ENCODE data around the gene SAT1. TPM values are rescaled to one million over a fixed set of nuclear protein-coding genes. Genes with fewer than 3 reads are reported as not detected.

The SAT1 gene
- total RNA-seq, 1 experiment from 2014 or later: 55.2 TPM

- H2AK5ac ChIP-seq (ENCODE audit: insufficient read length, low read length): no peak overlapping the region
- no peaks in the 10 kb centered on the region for H3K79me2 ChIP-seq (ENCODE audit: insufficient read depth, low read length)
- H3K4me2 ChIP-seq (ENCODE audit: insufficient read depth, insufficient read length, low read length): no peak overlapping the region
- H4K20me1 ChIP-seq (ENCODE audit: control insufficient read depth, insufficient read depth, insufficient read length): no peaks in the 10 kb centered on the region
- H3K9me3 ChIP-seq (ENCODE audit: control insufficient read depth, low read depth, low read length): no peaks in the 10 kb centered on the region
- H3K4me1 ChIP-seq (ENCODE audit: insufficient read depth, low read length): no peaks in the 10 kb centered on the region
- Mint-ChIP-seq H3K4me3 (no peak overlapping the region), H3K9me3 (no peaks in the 10 kb centered on the region), H3K27me3 (ENCODE audit: low read depth) (no peaks in the 10 kb centered on the region), H3K27ac (no peak overlapping the region; a peak in 1 of 7 replicates), H3K4me1 (peaks cover 12 to 16% of the 10 kb centered on the region in 2 experiments), H3K36me3 (ENCODE audit: insufficient read depth in 1 of 3, low read depth in 3 of 3) (peaks cover 0 to 3% (median 0%) of the 10 kb centered on the region in 3 experiments; a peak in 2 of 7 replicates)
- no peak overlapping the region for H2BK120ac ChIP-seq (ENCODE audit: low read depth, low read length, poor library complexity, severe bottlenecking)
- H3K27me3 ChIP-seq (ENCODE audit: insufficient read depth, low read length): no peaks in the 10 kb centered on the region
- no peak overlapping the region for H3K9ac ChIP-seq (ENCODE audit: extremely low read depth, insufficient read length, low read length)
- H4K5ac ChIP-seq (ENCODE audit: insufficient read length, low read depth, low read length): no peak overlapping the region
- no peak overlapping the region for H3K56ac ChIP-seq (ENCODE audit: insufficient read length, low read depth, low read length)
- no peak overlapping the region for H2BK20ac ChIP-seq (ENCODE audit: low read depth, low read length, poor library complexity, severe bottlenecking)
- H3T11ph ChIP-seq (ENCODE audit: low read length): no peak overlapping the region
- no peak overlapping the region for H2AFZ ChIP-seq (ENCODE audit: low read length)
- H3K23me2 ChIP-seq (ENCODE audit: insufficient read length, low read depth, low read length, poor library complexity, severe bottlenecking): peaks cover 3% of the 10 kb centered on the region
- no peak overlapping the region for H4K91ac ChIP-seq (ENCODE audit: insufficient read length, low read depth, low read length)
- no CpG with 5 or more reads among the region's 4 CpGs for WGBS (ENCODE audit: extremely low coverage, insufficient read length, low lambda C conversion rate)
- DNase-seq: no peak
- no peak overlapping the region for H2BK12ac ChIP-seq (ENCODE audit: insufficient read length, low read depth, low read length)
- H3K23ac ChIP-seq (ENCODE audit: insufficient read length, low read depth, low read length): no peak overlapping the region
- H2BK5ac ChIP-seq (ENCODE audit: insufficient read length, low read length): no peak overlapping the region
- no peak overlapping the region for H3K27ac ChIP-seq (ENCODE audit: insufficient read length, low read depth, low read length)
- no peak overlapping the region for H2BK15ac ChIP-seq (ENCODE audit: low read depth, low read length)
- no peak for TF ChIP-seq CTCF (conservative IDR thresholded peaks at IDR 0.05)
- no peak overlapping the region for H3K4ac ChIP-seq (ENCODE audit: low read depth, low read length)
- H4K8ac ChIP-seq (replicated peaks; ENCODE audit: insufficient read length, low read depth, low read length): no peak overlapping the region
- H3K79me1 ChIP-seq (ENCODE audit: insufficient read depth, low read depth, low read length, poor library complexity, severe bottlenecking): no peaks in the 10 kb centered on the region
- no peak overlapping the region for H3K18ac ChIP-seq (ENCODE audit: insufficient read length, low read depth, low read length)
- H3K14ac ChIP-seq (ENCODE audit: insufficient read depth, low read length): no peak overlapping the region
Measured at GRCh38 chrX:23779025-23779424, 3.9 kb upstream of the SAT1 start.

All from H9 (cell line).